ENCODE results near the gene TIGIT.
"Not testable (repeated sequence)": the region's sequence is repeated elsewhere in the genome, so short reads cannot be mapped to it uniquely, and the experiment has no call there.

Gene TIGIT

DNA sequence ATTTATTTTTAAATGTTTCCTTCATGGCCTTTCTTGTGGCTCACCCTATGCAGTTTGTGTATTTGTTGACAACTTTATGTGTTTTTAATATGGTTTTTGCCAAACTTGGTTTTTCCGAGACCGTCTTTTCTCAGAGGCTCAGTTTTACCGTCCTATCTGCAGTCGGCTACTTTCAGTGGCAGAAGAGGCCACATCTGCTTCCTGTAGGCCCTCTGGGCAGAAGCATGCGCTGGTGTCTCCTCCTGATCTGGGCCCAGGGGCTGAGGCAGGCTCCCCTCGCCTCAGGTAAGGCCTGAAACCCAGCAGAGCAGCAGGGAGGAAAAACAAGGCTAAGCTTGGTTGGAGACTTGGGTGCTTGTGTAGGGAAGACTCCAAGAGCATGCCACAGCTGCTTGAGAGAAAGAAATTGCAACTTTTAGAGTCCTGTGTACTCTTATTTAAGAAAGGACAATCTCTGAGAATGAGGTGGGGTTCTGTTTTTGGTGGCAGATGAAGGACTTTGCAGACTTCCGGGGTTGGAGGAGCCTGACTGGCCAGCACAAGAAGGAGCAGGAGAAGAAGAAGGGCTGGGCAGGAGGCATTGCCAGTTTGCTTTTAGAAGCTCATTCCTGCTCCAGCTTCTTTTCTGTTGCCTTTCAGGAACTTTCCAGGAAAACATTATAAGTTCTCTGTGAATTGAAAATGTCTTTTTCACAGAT, at the start of gene TIGIT:
TSS of gene TIGIT (plus strand) at position 191 of the 698 bp plus-strand sequence. CDS start at position 225, 34 bp downstream.
- DNase-seq = no peak

DNA sequence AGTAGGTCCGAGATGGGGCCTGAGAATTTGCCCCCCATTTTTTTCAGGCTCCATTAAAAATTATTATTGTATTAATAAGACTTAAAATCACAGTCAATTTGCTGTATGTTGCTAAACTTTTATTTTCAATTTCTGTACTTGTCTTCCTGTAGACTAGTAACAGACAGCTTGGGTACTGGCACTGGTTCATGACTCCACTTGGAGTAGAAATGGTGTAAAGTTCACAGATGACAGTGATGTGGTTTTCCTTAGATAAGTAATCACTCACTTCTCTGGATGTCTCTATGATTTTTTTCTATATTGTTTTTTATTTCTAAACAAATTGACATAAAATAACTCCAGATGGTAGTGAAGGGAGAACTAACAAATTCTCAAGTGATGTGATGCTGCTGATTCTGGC, 40.9 kb upstream of the TIGIT start:
- DNase-seq = no peak

DNA sequence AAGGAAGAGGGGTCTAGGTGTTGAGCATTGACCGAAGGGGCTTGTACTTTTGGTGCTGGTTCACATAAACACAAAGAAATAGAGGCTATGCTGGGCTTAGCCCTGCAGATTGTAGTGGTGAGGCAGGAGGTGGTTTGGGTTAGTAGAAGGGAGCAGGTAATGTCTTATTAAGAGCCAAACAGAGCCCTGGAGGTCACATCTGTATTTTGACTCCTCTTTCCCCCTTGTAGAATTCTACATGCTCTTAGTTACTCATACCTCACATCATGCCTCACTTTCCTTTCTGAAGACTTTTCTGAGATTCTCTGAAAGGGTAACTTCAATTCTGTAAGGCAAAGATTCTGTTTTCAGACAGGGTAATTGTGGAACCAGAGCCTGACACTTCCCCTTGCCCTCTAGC, 40.3 kb upstream of the TIGIT start:
- DNase-seq = no peak

DNA sequence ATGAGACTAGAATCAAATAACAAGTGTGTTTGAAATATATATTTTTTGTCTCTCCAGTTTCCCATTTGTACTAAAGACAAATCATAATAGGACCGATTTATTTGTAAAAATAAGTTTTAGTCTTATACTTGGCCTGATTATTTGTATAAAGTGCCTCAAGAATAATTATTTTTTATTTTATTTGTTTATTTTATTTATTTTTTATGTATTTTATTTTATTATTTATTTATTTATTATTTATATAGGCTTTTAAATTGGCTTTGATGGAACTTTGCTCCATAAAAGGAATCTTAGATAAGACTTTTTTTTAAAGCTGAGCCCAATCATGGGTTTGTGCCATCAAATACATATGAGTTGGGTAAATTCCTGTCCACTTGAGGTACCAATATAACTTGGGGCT, 34.3 kb upstream of the TIGIT start:
- no peak for DNase-seq

DNA sequence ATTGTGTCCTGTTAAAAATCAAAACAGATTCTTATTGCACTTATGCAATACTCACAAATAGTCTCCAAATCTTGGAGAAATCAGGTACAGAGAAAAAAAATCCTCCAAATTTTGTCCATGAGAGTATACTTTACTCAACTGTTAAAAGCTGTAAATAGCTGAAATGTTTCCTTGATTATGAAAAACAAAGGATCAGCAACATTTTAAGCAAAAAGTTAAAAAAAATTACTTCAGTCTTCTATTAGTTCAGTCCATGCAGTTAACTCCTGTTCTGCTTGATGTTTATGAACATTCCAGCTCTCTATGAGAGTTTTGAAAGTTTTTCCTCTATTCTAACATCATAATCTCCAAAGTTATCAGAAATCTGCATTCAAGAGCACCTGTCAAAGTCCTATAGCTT, 33.7 kb upstream of the TIGIT start:
- no peak for DNase-seq

DNA sequence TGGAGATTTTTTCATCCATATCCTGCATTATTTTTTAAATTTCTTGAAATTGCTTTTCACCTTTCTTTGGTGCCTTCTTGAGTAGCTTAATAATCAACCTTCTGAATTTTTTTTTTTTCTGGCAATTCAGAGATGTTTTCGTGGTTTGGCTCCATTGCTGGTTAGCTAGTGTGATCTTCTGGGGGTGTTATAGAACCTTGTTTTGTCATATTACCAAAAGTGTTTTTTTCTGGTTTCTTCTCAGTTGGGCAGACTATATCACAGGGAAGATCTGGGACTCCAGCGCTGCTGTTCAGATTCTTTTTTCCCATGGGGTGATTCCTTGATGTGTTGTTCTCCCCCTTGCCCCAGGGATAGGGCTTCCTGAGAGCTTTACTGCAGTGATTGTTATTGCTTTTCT, 23.8 kb upstream of the TIGIT start:
- no peak for DNase-seq

DNA sequence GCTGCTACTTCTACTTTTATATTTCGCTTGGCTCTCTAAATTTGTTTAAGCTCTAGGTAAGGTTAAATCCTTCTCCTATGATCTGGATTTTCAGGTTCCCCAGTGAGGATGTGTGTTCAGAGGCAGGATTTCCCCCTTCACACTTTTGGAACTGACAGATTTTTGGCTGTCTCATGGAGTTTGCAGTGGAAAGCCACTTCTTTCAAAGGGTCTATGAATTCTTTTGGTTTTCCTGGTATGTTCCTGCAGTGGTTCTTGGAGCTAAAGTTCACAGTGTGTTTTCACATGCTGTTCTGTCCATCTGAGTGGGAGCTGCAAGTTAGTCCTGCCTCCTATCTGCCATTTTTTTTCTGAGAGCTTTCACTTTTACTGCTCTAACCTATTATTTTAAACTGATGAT, 21.6 kb upstream of the TIGIT start:
- no peak for DNase-seq

DNA sequence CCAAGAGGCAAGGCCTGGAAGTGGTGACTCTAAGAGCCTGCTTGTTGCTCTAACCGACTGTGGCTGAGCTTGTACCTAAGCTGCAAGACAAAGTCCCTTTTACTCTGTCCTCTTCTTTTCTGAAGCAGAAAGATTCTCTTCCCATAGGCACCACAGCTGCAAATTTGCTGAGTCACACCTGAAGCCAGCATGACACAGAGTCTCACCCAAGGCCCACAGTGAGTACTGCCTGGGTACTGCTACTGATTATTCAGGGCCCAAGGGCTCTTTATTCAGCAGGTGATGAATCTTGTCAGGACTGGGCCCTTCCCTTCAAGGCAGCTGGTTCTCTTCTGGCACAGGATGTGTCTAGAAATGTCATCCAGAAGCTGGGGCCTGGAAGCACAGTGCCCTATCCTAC, 18.9 kb upstream of the TIGIT start:
- no peak for DNase-seq

DNA sequence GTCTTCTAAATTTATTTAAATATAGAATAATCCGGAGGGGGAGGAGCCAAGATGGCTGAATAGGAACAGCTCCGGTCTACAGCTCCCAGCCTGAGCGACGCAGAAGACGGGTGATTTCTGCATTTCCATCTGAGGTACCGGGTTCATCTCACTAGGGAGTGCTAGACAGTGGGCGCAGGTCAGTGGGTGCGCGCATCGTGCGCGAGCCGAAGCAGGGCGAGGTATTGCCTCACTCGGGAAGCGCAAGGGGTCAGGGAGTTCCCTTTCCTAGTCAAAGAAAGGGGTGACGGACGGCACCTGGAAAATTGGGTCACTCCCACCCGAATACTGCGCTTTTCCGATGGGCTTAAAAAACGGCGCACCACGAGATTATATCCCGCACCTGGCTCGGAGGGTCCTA, 17.0 kb upstream of the TIGIT start:
- DNase-seq = not testable (repeated sequence)

DNA sequence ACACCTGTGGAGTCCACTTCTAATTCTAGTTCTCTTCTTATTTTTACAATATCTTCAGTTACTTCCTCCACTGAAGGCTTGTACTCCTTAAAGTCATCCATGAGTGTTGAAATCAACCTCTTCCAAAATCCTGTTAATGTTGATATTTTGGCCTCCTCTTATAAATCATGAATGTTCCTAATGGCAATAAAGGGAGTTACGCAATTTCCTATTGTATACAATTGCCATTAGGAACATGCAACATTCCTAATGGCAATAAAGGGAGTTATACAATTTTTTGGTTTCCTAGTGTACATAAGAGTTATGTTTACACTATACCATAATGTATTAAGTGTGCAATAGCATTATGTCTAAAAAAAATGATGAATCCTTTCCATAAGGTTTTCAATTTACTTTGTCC, 9.2 kb upstream of the TIGIT start:
- DNase-seq = no peak

DNA sequence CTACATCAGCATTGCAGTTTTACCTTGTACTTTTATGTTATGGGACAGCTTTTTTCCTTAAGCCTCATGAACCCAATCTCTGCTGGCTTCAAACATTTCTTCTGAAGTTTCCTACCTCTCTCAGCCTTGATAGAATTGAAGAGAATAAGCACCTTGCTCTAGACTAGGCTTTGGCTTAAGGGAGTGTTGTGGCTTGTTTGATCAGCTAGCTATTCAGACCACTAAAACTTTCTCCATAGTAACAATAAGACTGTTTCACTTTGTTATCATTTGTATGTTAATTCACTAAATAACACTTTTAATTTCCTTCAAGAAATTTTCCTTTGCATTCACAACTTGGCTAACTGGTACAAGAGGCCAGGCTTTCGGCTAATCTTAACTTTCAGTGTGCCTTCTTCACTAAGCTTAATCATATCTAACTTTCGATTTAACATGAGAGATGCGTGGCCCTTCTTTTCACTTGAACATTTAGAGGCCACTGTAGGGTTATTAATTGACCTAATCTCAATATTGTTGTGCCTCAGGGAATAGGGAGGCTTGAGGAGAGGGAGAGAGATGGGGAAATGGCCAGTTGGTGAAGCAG, 8.1 kb upstream of the TIGIT start:
- no peak for DNase-seq

DNA sequence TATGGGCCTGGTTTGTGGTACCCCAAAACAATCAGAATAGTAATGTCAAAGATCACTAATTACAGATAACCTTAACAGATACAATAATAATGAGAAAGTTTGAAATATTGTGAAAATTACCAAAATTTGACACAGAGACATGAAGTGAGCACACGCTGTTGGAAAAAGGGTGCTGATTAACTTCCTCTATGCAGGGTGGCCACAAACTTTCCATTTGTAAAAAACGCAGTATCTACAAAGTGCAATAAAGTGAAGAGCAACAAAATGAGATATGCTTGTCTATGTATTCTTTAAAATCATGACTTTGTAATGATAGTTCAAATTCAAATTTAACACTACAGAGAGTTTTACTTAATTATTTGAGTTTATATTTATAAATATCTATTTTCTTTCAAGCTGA, 7.6 kb upstream of the TIGIT start:
- no peak for DNase-seq

DNA sequence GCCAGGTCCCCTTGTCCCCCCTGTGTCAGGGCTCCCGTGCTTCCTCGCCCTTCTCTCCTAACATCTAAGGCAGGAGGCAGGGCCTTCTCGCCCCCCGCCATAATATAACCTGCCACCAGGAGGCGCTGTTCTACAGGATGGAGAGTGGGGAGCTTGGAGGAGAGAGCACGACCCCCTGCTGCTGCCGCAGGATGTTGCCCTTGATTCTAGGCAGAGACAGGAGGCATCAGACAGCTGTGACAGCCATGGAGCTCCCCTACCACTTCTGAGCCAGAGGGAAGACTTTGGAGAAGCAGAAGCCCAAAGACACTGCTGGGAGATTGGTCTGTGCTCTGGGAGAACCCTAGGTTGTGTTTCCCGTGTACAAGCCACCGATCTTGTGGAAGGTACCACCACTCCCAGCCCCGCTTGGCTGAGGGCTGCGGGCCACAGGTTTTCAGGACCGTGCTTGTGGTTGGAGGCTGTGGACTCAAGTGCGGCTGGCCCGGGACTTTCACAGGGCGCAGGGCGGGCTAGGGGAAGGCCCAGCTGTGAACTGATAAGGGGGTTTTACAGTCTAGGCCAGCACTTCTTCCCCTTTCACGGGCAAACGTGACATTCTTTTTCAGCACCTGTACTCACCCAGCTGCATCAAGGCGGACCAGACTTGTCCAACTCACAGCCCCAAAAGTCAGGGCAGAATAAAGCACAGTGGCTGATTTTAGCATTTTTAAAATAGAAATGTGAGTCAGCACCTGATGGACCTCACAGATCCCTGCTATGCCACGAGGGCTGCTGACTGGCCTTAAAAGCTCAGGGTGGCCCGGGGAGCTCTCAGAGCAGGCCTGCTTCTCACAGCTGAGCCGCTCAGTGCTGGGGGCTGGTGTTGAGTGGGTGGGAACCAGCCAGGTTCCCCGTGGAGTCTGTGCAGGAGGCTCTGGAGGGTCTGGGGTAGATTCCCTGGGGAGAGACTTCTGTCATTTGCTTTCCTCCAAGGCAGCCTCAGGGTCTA, 2.6 kb upstream of the TIGIT start:
- DNase-seq = peak; percentile 65

DNA sequence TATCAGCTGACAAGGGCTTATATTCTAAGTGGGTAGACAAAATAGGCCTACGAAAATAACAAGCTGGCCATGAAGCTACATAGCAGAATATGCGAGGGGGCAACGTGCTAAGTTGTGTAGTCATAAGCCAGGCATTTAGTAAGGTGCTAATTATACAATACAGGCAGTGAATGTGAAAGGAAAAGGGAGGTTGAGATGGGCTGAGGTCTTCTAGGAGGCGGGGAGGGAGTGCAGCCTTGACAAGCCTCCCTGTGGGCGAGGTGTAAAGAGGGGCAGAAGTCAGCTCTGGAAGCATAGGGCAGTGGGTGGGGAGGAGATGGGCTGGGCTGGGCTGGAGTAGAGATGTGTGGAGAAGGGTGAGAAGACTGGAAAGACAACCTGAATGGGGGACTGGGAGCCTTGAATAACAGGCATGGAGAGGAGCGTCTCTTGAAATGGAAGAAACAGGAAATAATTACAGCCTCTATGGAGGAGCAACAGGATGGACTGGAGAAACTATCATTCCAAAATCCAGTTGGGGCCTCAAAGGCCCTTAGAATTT, 1.2 kb downstream of the TIGIT start:
- DNase-seq = no peak

DNA sequence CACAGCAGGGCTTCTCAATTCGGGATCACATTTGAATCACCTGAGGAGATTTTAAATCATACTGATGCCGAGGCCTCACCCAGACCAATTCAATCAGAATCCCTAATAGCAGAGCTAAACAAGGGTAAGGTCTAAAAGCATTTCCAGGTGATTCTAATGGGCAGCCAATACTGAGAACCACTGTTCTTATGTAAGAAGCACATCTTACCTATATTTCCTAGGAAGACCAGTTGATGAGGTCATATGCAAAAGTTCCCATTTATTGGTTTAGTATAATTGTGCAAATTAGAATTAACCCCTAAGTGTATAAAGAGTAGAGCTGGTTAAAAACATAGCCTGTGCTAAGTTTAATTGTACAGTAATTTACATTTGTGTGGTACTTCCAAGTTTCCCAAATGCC, 2.1 kb downstream of the TIGIT start:
- no peak for DNase-seq

DNA sequence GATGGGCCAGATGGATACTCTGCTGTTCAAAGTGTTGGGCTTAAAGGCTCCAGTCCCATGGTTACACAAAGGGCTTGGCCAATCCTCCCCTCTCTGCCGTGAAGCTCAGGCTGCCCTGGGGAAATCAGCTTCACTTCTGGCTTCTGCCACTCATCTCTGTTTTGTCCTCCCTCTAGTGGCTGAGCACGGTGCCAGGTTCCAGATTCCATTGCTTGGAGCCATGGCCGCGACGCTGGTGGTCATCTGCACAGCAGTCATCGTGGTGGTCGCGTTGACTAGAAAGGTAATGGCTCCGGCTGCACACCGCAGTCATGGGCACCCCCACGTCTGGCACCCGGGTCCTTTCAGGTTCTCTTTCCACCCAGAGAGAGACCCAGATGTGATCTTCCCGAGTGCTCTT, 5.6 kb downstream of the TIGIT start:
- peak; percentile 51 for DNase-seq

DNA sequence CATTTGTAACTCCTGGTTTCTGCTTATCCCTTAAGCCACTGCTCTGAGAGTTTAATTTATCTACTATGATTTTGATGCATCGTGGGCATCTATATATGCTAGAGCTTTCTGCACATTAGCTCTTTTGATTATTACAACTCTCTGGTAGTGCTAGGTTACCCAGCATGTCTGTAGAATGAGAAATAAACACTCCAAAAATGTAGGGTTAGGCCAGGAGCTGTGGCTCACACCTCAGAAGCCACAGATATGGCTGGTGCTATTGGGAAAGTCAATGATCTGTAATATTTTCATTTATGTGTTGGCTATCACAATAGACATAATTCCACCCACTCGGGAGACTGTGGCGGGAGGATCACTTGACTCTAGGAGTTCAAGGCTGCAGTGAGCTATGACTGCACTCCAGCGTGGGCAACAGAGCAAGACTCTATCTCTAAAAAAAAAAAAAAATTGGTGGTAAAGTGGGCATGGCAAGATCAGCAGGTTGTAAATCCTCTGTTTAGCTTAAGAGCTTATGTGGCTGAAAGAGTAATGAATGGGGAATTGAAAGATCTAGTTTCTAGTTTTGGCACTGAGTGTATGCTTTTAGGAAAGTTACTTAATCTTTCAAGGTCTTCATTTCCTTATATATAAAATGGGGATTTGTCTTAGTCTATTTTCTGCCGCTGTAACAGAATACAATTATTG, 6.3 kb downstream of the TIGIT start:
- DNase-seq = no peak

DNA sequence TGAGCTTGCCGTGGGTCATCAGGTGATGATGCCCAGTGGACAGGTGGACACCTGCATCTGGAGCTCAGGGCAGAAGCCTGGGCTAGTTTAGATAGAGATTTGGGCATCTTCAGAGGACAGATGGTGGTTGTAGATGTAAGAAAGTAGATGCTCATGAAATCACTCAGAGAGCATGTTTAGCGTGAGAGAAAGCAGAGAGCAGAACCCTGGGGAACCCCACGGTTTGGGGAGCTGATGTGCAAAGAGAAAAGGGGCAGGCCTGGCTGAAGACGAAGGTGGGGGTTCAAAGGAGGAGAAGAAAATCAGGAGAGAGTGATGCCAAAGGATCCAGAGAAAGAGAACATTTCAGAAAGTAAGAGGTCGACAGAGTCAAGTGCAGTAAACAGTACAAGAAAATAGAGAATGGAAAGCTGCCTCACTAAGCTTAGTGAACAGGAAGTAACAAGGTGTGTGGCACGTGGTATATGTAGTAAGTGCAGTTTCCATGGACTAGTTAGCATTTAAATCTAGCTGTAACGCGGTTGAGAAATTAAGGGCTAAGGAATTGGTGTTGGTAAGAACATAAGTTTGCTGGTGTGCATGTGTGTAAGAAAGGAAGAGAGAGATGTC, 13.5 kb downstream of the TIGIT start:
- DNase-seq = no peak

DNA sequence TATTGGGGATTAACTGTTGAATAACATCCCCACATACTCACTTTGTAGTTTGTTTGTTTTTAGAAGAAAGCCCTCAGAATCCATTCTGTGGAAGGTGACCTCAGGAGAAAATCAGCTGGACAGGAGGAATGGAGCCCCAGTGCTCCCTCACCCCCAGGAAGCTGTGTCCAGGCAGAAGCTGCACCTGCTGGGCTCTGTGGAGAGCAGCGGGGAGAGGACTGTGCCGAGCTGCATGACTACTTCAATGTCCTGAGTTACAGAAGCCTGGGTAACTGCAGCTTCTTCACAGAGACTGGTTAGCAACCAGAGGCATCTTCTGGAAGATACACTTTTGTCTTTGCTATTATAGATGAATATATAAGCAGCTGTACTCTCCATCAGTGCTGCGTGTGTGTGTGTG, 14.0 kb downstream of the TIGIT start:
- no peak for DNase-seq

DNA sequence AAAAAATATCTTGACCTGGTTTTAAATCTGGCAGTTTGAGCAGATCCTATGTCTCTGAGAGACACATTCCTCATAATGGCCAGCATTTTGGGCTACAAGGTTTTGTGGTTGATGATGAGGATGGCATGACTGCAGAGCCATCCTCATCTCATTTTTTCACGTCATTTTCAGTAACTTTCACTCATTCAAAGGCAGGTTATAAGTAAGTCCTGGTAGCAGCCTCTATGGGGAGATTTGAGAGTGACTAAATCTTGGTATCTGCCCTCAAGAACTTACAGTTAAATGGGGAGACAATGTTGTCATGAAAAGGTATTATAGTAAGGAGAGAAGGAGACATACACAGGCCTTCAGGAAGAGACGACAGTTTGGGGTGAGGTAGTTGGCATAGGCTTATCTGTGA, 14.5 kb downstream of the TIGIT start:
- no peak for DNase-seq

DNA sequence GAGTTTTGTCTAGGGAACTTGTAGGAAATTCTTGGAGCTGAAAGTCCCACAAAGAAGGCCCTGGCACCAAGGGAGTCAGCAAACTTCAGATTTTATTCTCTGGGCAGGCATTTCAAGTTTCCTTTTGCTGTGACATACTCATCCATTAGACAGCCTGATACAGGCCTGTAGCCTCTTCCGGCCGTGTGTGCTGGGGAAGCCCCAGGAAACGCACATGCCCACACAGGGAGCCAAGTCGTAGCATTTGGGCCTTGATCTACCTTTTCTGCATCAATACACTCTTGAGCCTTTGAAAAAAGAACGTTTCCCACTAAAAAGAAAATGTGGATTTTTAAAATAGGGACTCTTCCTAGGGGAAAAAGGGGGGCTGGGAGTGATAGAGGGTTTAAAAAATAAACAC, 15.0 kb downstream of the TIGIT start:
- no peak for DNase-seq

DNA sequence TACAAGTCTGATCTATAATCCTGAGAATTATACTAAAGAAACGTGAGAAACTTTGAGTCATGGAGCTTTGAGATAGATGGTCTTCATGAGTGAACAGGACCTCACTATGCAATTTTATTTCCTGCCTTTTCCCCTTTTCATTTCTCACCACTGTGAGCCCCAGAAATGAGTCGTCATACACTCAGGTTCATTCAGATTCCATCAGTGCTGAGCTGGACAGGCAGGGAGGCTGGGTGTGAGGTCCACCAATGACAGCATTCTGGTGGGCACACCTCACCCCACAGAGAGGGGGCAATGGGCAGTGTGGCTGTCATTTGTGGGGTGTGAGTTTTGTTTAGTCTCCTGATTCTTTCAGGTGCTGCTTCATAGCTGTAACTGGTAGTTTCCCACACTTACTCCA, 16.9 kb downstream of the TIGIT start:
- no peak for DNase-seq

DNA sequence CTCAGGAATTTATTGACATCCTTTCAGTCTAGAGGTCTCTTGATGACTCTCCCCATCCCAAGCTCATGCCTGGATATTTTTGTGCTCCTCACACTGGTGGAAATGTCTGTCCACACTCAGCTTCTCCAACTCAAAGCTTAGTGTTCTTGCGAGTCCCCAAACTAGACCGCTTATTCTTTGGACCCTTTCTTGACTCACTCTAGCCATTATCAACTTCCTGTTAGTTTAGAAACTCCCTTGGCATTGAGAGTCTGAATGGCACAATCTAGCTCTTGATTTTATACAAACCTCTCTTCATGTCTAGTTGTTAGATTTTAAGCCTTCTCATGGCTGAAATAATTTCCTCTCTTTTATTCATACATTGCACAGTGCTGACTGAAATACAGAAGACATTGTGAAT, 19.6 kb downstream of the TIGIT start:
- DNase-seq = no peak
